Mesenteric fat pad (tissue), 1 donor: ENCODE results near the gene CARF. TPM values are rescaled to one million over a fixed set of nuclear protein-coding genes. Genes with fewer than 3 reads are reported as not detected.
A peak's percentile ranks its signal among the peaks of the same experiment; 100 is the strongest.
"Not testable (repeated sequence)": the region's sequence is repeated elsewhere in the genome, so short reads cannot be mapped to it uniquely, and the experiment has no call there.

ENCODE experiments used
- DNase-seq: peaks from one replicate; pipeline ENCODE4 v3.0.0-alpha.2; 2020; ENCODE audit warnings: low spot score
- long read RNA-seq: library from polyadenylated mRNA; unstranded; transcript quantifications from one replicate; pipeline ENCODE4 v2.0.0, GENCODE V29; 2020
- total RNA-seq: library from RNA; stranded (reverse); fragmentation: NEBNext Ultra II Directional; extraction: Animal tissue kit (Norgen Biotek cat#: 25700); gene quantifications from one replicate; pipeline ENCODE4 v1.2.1, GENCODE V29; 2021
- donor health status: DM: yes; HTN: yes; CAD: no.

The CARF gene
- total RNA-seq, result 5.4 TPM
- long read RNA-seq, partial matches to known transcripts, result 0 of 1 reads
- long read RNA-seq, other reads (novel, unspliced or antisense), result 1 of 1 reads

GRCh38 chr2:202911512-202912341 is at the start of gene CARF, which contains the start of gene WDR12:
Gene CARF, plus strand, starts transcription at chr2:202912275. Its CDS starts 29,628 bp downstream, at chr2:202941903.
Gene WDR12, minus strand, starts transcription at chr2:202911673. Its CDS starts 197 bp downstream, at chr2:202911476.
- DNase-seq, result peak; percentile 96

- DNase-seq, result no peak
Observed at GRCh38 chr2:202870431-202871299, 41.4 kb upstream of the CARF start.

GRCh38 chr2:202871300-202872141 is 40.6 kb upstream of the CARF start, which contains the start of gene ICA1L:
Gene ICA1L, minus strand, starts transcription at chr2:202871766. Its CDS starts 42,757 bp downstream, at chr2:202829009.
- no peak for DNase-seq

- no peak for DNase-seq
Observed at GRCh38 chr2:202877699-202878098, 34.4 kb upstream of the CARF start.

- DNase-seq, result no peak
Observed at GRCh38 chr2:202881570-202881969, 30.5 kb upstream of the CARF start.

- DNase-seq, result no peak
Observed at GRCh38 chr2:202883987-202884675, 27.9 kb upstream of the CARF start.

GRCh38 chr2:202885190-202885589 is 26.9 kb upstream of the CARF start:
- DNase-seq, result no peak

GRCh38 chr2:202905507-202905906 is 6.6 kb upstream of the CARF start:
- not testable (repeated sequence) for DNase-seq

- DNase-seq, result no peak
Observed at GRCh38 chr2:202908186-202908585, 3.9 kb upstream of the CARF start.

GRCh38 chr2:202909394-202910192 is 2.5 kb upstream of the CARF start:
- DNase-seq, result no peak

GRCh38 chr2:202910250-202910649 is 1.8 kb upstream of the CARF start:
- DNase-seq, result not testable (repeated sequence)

- DNase-seq, result no peak
Observed at GRCh38 chr2:202910698-202911097, 1.4 kb upstream of the CARF start.

GRCh38 chr2:202911203-202911511 is 918 bp upstream of the CARF start:
- no peak for DNase-seq

GRCh38 chr2:202912342-202913201 is 497 bp downstream of the CARF start:
- not testable (repeated sequence) for DNase-seq

GRCh38 chr2:202918860-202919259 is 6.8 kb downstream of the CARF start:
- no peak for DNase-seq

- no peak for DNase-seq
Observed at GRCh38 chr2:202932425-202933138, 20.5 kb downstream of the CARF start.

GRCh38 chr2:202933139-202933510 is 21.1 kb downstream of the CARF start:
- DNase-seq, result no peak

- DNase-seq, result no peak
Observed at GRCh38 chr2:202933958-202934357, 21.9 kb downstream of the CARF start.
